Measurements from ENCODE around the gene TEX55. TPM values are rescaled to one million over a fixed set of nuclear protein-coding genes. Genes with fewer than 3 reads are reported as not detected.

TEX55 gene
- polyA plus RNA-seq, 1 donor from 2014 or later = not detected

GRCh38 chr3:119147494-119147893 lies 1.5 kb downstream of the TEX55 start:
- Histone ChIP-seq H3K36me3 (ENCODE audit: insufficient read depth, low read length) (no peaks in the 10 kb centered on the region), H2AFZ (ENCODE audit: low read depth, low read length) (no peak overlapping the region), H3K9me3 (ENCODE audit: low read length) (no peaks in the 10 kb centered on the region), H3K27me3 (ENCODE audit: insufficient read depth, low read depth, low read length) (no peaks in the 10 kb centered on the region), H3K9me2 (ENCODE audit: insufficient read depth, low read length) (no peaks in the 10 kb centered on the region), H3K4me2 (ENCODE audit: low read length) (no peak overlapping the region), H3K79me2 (replicated peaks; ENCODE audit: insufficient read depth, low read length) (no peaks in the 10 kb centered on the region), H3F3A (ENCODE audit: insufficient read depth, low read length, poor library complexity, severe bottlenecking) (no peaks in the 10 kb centered on the region), H4K20me1 (ENCODE audit: insufficient read depth) (no peaks in the 10 kb centered on the region), H3K4me3 (ENCODE audit: low read length) (no peak overlapping the region), H3K27ac (ENCODE audit: low read length) (no peak overlapping the region), H3K9ac (ENCODE audit: low read length) (no peak overlapping the region)
- TF ChIP-seq, protein P1, sequence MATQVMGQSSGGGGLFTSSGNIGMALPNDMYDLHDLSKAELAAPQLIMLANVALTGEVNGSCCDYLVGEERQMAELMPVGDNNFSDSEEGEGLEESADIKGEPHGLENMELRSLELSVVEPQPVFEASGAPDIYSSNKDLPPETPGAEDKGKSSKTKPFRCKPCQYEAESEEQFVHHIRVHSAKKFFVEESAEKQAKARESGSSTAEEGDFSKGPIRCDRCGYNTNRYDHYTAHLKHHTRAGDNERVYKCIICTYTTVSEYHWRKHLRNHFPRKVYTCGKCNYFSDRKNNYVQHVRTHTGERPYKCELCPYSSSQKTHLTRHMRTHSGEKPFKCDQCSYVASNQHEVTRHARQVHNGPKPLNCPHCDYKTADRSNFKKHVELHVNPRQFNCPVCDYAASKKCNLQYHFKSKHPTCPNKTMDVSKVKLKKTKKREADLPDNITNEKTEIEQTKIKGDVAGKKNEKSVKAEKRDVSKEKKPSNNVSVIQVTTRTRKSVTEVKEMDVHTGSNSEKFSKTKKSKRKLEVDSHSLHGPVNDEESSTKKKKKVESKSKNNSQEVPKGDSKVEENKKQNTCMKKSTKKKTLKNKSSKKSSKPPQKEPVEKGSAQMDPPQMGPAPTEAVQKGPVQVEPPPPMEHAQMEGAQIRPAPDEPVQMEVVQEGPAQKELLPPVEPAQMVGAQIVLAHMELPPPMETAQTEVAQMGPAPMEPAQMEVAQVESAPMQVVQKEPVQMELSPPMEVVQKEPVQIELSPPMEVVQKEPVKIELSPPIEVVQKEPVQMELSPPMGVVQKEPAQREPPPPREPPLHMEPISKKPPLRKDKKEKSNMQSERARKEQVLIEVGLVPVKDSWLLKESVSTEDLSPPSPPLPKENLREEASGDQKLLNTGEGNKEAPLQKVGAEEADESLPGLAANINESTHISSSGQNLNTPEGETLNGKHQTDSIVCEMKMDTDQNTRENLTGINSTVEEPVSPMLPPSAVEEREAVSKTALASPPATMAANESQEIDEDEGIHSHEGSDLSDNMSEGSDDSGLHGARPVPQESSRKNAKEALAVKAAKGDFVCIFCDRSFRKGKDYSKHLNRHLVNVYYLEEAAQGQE (IDR thresholded peaks at IDR 0.05; ENCODE audit: borderline replicate concordance) = no peak
- TF ChIP-seq EZH2 (IDR thresholded peaks at IDR 0.05; ENCODE audit: borderline replicate concordance, insufficient read depth, low read length, poor library complexity, severe bottlenecking) (no peak), POLR2AphosphoS5 (IDR thresholded peaks at IDR 0.05) (no peak), SMC3 (conservative IDR thresholded peaks at IDR 0.05; ENCODE audit: poor library complexity) (no peak), TAF1 (IDR thresholded peaks at IDR 0.05; ENCODE audit: low read depth) (no peak), EP300 (conservative IDR thresholded peaks at IDR 0.05; ENCODE audit: poor library complexity, severe bottlenecking) (no peak), RAD21 (conservative IDR thresholded peaks at IDR 0.05) (no peak), MXI1 (conservative IDR thresholded peaks at IDR 0.05; ENCODE audit: poor library complexity, severe bottlenecking) (no peak)
- TF ChIP-seq, protein P2, sequence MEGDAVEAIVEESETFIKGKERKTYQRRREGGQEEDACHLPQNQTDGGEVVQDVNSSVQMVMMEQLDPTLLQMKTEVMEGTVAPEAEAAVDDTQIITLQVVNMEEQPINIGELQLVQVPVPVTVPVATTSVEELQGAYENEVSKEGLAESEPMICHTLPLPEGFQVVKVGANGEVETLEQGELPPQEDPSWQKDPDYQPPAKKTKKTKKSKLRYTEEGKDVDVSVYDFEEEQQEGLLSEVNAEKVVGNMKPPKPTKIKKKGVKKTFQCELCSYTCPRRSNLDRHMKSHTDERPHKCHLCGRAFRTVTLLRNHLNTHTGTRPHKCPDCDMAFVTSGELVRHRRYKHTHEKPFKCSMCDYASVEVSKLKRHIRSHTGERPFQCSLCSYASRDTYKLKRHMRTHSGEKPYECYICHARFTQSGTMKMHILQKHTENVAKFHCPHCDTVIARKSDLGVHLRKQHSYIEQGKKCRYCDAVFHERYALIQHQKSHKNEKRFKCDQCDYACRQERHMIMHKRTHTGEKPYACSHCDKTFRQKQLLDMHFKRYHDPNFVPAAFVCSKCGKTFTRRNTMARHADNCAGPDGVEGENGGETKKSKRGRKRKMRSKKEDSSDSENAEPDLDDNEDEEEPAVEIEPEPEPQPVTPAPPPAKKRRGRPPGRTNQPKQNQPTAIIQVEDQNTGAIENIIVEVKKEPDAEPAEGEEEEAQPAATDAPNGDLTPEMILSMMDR (IDR thresholded peaks at IDR 0.05; ENCODE audit: poor library complexity, severe bottlenecking) = no peak

DNA sequence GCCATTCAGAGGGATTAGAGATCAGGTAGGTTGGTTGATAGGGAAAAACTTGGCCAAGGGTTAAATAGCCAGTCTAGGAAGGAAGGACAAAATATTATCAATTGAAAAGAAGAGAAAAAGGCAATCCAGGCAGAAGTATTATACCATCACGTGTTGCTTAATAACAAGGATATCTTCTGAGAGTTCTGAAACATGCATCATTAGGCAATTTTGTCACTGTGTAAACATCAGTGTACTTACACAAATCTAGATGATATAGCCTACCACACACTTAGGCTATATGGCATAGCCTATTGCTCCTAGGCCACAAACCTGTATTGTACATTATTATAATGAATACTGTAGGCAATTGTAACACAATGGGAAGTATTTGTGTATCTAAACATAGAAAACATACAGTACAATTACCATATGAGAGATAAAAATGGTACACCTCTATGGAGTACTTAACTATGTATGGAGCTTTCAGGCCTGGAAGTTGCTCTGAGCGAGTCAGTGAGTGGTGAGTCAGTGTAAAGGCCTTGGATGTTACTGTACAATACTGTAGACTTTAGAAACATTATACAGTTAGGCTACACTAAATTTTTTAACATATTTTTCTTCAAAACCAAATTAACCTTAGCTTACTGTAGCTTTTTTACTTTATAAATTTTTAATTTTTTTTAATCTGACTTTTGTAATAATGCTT lies 2.7 kb downstream of the TEX55 start:
- Histone ChIP-seq H3K36me3 (ENCODE audit: insufficient read depth, low read length) (no peaks in the 10 kb centered on the region), H3F3A (ENCODE audit: insufficient read depth, low read length, poor library complexity, severe bottlenecking) (no peaks in the 10 kb centered on the region), H3K4me3 (ENCODE audit: low read length) (no peak overlapping the region), H4K20me1 (ENCODE audit: insufficient read depth) (no peaks in the 10 kb centered on the region), H3K79me2 (replicated peaks; ENCODE audit: insufficient read depth, low read length) (no peaks in the 10 kb centered on the region), H3K27me3 (ENCODE audit: insufficient read depth, low read depth, low read length) (no peaks in the 10 kb centered on the region), H3K9ac (ENCODE audit: low read length) (no peak overlapping the region), H3K27ac (ENCODE audit: low read length) (no peak overlapping the region), H3K9me2 (ENCODE audit: insufficient read depth, low read length) (no peaks in the 10 kb centered on the region), H3K4me2 (ENCODE audit: low read length) (no peak overlapping the region), H3K9me3 (ENCODE audit: low read length) (no peaks in the 10 kb centered on the region), H2AFZ (ENCODE audit: low read depth, low read length) (no peak overlapping the region)
- no peak for TF ChIP-seq MXI1 (conservative IDR thresholded peaks at IDR 0.05; ENCODE audit: poor library complexity, severe bottlenecking)
- TF ChIP-seq TAF1 (IDR thresholded peaks at IDR 0.05; ENCODE audit: low read depth) = no peak
- TF ChIP-seq SMC3 (conservative IDR thresholded peaks at IDR 0.05; ENCODE audit: poor library complexity) = no peak
- no peak for TF ChIP-seq EZH2 (IDR thresholded peaks at IDR 0.05; ENCODE audit: borderline replicate concordance, insufficient read depth, low read length, poor library complexity, severe bottlenecking)
- TF ChIP-seq RAD21 (conservative IDR thresholded peaks at IDR 0.05) = no peak
- no peak for TF ChIP-seq EP300 (conservative IDR thresholded peaks at IDR 0.05; ENCODE audit: poor library complexity, severe bottlenecking)

Measured in neural cell (in vitro differentiated cells).